Measurements from ENCODE around the gene PDE4D.
A peak's percentile ranks its signal among the peaks of the same experiment; 100 is the strongest.
"Not testable (repeated sequence)": the region's sequence is repeated elsewhere in the genome, so short reads cannot be mapped to it uniquely, and the experiment has no call there.

PDE4D gene

DNA sequence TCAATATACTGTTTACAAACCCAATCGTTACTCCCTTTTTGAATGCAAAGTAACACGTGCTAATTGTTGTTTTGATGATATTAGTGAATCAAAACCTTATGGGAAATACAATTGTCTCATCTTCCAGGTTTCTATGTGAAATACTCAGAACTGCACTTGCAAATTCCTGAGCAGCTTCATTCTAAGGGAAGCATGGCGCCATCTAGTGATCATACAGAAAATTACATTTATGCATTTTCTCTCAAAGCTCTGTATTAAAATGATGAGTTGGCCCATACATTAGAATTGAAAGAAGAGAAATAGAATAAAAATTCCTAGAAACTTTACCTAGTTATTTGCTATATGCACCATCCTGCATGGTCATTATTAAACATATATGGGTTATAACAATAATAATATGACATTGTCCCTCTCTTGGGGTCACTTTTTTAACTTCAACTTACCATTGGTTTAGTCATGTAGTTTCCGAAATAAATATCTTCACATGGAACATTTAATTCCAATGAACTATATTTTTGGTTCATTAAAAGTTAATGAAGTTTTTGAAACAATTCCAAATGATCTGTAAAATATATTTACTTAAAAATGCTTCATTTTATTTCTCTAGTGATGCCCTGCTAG is 220.0 kb downstream of the PDE4D start:
- DNase-seq (ENCODE audit: low spot score), result peak; percentile 18
- TF ChIP-seq, protein P1, sequence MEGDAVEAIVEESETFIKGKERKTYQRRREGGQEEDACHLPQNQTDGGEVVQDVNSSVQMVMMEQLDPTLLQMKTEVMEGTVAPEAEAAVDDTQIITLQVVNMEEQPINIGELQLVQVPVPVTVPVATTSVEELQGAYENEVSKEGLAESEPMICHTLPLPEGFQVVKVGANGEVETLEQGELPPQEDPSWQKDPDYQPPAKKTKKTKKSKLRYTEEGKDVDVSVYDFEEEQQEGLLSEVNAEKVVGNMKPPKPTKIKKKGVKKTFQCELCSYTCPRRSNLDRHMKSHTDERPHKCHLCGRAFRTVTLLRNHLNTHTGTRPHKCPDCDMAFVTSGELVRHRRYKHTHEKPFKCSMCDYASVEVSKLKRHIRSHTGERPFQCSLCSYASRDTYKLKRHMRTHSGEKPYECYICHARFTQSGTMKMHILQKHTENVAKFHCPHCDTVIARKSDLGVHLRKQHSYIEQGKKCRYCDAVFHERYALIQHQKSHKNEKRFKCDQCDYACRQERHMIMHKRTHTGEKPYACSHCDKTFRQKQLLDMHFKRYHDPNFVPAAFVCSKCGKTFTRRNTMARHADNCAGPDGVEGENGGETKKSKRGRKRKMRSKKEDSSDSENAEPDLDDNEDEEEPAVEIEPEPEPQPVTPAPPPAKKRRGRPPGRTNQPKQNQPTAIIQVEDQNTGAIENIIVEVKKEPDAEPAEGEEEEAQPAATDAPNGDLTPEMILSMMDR (IDR thresholded peaks at IDR 0.05; ENCODE audit: extremely low read depth, missing control alignments), result peak; percentile 63

DNA sequence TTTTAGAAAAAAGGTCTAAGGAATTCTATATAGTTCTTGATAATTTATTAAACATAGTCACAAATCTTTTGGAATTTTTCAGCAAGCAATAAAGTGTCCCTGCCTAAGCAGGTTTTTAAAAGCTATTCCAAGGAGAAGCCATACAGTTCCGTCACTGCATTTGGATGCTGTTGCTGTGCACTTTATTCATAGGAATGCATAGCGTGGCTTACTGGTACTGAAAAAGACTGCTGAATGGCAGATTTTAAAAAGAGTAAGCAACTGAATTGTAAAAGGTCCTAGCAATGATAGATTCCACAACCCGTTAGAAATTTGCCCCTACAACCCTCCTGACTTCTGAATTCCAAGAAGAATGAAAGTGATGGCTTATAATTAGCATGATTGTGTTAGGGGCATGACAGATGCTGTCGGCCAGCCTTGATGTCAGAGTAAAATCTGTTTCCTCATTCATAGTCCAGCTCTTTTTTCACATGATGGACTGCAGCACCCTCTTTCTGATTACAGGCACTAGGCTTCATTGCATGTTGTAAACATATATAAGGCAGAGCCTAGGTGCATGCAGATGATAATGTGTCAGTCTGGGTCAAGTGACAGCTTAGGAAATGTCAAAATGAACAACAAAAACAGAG is 227.0 kb downstream of the PDE4D start:
- TF ChIP-seq, protein P1 (IDR thresholded peaks at IDR 0.05; ENCODE audit: extremely low read depth, missing control alignments), result no peak
- no peak for DNase-seq (ENCODE audit: low spot score)

DNA sequence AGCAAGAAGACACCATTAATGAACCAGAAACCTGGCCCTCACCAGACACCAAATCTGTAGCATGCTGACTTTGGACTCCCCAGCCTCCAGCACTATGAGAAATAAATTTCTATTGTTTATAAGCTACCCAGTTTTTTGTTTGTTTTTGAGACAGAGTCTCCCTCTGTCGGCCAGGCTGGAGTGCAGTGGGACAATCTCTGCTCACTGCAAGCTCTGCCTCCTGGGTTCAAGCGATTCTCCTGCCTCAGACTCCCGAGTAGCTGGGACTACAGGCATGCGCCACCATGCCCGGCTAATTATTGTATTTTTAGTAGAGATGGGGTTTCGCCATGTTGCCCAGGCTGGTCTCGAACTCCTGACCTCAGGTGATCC is 227.7 kb downstream of the PDE4D start:
- not testable (repeated sequence) for DNase-seq (ENCODE audit: low spot score)

DNA sequence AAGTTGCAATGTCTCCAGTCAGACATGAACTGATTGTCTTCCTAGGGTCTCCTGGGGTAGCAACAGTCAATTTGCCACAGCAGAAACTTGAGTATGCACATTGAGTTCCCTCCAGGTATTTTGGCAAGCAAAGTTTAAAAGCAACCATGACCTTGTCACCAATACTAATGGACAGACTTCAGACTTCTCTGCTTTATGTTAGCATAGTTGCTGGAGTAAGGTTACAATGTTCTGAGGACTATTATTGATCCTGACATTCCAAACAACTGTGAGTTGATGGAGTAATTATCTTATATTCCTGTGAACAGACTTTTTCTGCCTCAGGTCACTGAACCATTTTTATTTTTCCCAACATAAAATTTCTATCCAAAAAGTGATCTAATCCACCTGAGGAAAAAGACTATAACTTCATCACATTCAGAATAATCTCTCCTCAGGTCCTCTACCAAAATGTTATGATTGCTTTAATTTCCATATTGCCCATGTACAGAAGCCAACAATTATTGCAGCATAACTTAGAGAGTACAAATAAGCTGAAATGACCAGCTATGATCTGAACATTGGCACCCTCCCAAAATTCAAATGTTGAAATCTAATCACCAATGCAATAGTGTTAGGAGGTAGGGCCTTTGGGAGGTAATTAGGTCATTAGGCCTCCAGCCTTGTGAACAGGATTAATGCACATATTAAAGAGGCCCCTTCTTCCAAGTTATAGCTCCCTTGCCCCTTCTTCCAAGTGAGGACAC is 228.3 kb downstream of the PDE4D start:
- no peak for DNase-seq (ENCODE audit: low spot score)
- TF ChIP-seq, protein P1 (IDR thresholded peaks at IDR 0.05; ENCODE audit: extremely low read depth, missing control alignments), result no peak

DNA sequence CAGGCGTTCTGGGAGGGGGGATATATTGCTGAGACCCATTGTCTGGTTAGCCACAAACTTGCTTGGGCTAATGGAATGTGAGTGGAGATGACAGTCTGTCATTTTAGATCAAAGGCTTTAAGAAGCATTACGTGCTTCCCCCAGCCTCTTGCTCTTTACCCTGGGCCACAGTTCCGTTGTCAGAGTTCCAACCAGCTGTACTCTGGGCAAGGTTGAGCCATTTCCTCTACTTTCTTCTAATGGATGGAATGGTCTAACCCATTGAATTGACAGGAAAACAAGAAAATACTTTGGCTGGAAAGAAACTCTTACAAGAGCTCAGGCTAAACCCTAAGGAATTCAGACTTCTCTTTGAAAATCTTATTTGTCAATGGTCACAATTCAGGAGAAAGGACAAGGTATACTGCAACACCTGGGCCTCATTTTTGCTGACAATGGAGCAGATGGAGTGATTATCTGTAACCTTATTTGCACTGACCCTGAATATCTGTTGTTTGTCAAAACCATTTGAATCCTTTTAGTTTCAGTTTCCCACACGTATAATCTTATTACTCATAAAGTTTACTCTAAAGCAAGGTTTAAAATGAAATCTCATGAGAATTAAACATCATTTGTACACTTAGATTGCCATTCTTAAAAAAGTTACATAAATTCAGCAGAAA is 231.4 kb downstream of the PDE4D start:
- TF ChIP-seq, protein P1 (IDR thresholded peaks at IDR 0.05; ENCODE audit: extremely low read depth, missing control alignments), result no peak
- peak; percentile 22 for DNase-seq (ENCODE audit: low spot score)

DNA sequence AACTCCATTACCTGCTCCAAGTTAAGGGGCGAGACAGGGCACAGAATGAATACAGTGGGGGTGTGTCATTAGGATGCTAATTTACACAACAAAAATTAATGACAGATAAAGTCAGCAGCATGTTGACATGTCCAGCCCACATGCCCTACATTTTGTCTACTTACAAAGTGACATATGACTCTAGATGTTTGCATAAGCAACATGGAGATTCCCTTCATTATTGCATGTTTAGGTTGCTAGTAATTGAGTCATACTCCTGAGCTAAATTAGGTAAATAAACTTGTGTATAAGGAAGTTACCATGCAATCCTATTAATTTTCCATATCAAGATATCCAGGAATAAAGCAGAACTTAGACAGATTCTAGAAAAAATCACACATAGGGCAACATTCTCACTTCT is 232.2 kb downstream of the PDE4D start:
- no peak for DNase-seq (ENCODE audit: low spot score)
- TF ChIP-seq, protein P1 (IDR thresholded peaks at IDR 0.05; ENCODE audit: extremely low read depth, missing control alignments), result no peak

DNA sequence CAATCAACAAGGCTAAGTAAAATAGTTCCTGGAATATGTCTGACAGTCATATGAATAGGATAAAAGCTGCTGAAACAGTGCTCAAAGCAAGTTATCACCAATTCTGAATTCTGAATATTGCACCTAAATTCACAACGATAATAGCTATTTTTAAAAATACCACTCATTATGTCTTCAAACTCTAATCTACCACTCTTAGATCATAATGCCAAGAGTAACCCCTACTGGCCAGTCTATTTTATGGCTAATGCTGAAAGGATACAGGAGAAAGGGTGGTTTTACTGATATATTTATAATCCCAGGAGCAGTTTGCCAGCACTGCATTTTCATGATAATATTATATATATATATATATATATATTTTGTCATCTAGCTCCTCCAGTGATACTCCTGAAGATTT is 232.8 kb downstream of the PDE4D start:
- TF ChIP-seq, protein P1 (IDR thresholded peaks at IDR 0.05; ENCODE audit: extremely low read depth, missing control alignments), result no peak
- DNase-seq (ENCODE audit: low spot score), result peak; percentile 17

Measured in GM20000 (cell line).